GM21381 (cell line): ENCODE results near the gene PRUNE2.

Source experiments
- ATAC-seq: cut with Tn5 transposase; IDR thresholded peaks from one replicate; pipeline ENCODE4 v1.9.1; 2021; ENCODE audit warnings: mild to moderate bottlenecking, moderate library complexity; ENCODE audit not compliant: unreplicated experiment

Gene PRUNE2

GRCh38 chr9:76701441-76702039 is 204.4 kb downstream of the PRUNE2 start:
- no peak for ATAC-seq

GRCh38 chr9:76700916-76701315 is 205.0 kb downstream of the PRUNE2 start:
- ATAC-seq, result no peak

GRCh38 chr9:76699971-76700370 is 205.9 kb downstream of the PRUNE2 start:
- ATAC-seq, result no peak

- no peak for ATAC-seq
Observed at GRCh38 chr9:76697554-76697953, 208.4 kb downstream of the PRUNE2 start.

GRCh38 chr9:76697081-76697480 is 208.8 kb downstream of the PRUNE2 start:
- no peak for ATAC-seq

- ATAC-seq, result no peak
Observed at GRCh38 chr9:76693912-76694311, 212.0 kb downstream of the PRUNE2 start.

- ATAC-seq, result no peak
Observed at GRCh38 chr9:76692458-76693129, 213.3 kb downstream of the PRUNE2 start.

- ATAC-seq, result no peak
Observed at GRCh38 chr9:76691517-76692313, 214.2 kb downstream of the PRUNE2 start.

- ATAC-seq, result no peak
Observed at GRCh38 chr9:76690973-76691370, 214.9 kb downstream of the PRUNE2 start.

GRCh38 chr9:76690246-76690972 is 215.5 kb downstream of the PRUNE2 start:
- ATAC-seq, result no peak

GRCh38 chr9:76688471-76689238 is 217.3 kb downstream of the PRUNE2 start:
- ATAC-seq, result no peak

- ATAC-seq, result no peak
Observed at GRCh38 chr9:76687861-76688391, 218.0 kb downstream of the PRUNE2 start.

- ATAC-seq, result no peak
Observed at GRCh38 chr9:76686756-76687155, 219.2 kb downstream of the PRUNE2 start.

- no peak for ATAC-seq
Observed at GRCh38 chr9:76684213-76684612, 221.7 kb downstream of the PRUNE2 start.

GRCh38 chr9:76681556-76681955 is 224.4 kb downstream of the PRUNE2 start:
- ATAC-seq, result no peak

- ATAC-seq, result no peak
Observed at GRCh38 chr9:76680716-76681425, 225.0 kb downstream of the PRUNE2 start.

GRCh38 chr9:76677481-76678055 is 228.3 kb downstream of the PRUNE2 start:
- ATAC-seq, result no peak

GRCh38 chr9:76676857-76677256 is 229.1 kb downstream of the PRUNE2 start:
- no peak for ATAC-seq

GRCh38 chr9:76667521-76667957 is 238.4 kb downstream of the PRUNE2 start:
- no peak for ATAC-seq
